Caco-2 (cell line): Measurements from ENCODE around the gene HHLA2. TPM values are rescaled to one million over a fixed set of nuclear protein-coding genes. Genes with fewer than 3 reads are reported as not detected.

ENCODE experiments used
- BruUV-seq: library from RNA; stranded (reverse); fragments of 400-500 nt; replicated peaks from 2 replicates; lab custom pipeline; 2021; lab: Mats Ljungman, UMichigan
- CTCF ChIA-PET: fragments of 300-600 bp; sonication (Branson Sonifier 250); formaldehyde crosslinking; loops from one replicate; lab custom pipeline; 2022; ENCODE audit warnings: antibody characterized with exemption; lab: Charles Lee
- POLR2A ChIA-PET: fragments of 300-600 bp; sonication (Branson Sonifier 250); formaldehyde crosslinking; loops from one replicate; lab custom pipeline; 2022; ENCODE audit warnings: antibody characterized with exemption; lab: Charles Lee
- DNase-seq, 2 experiments: peaks; one replicate each; pipeline versions ENCODE4 v3.0.0 to v3.0.0-alpha.2; 2020 to 2022
- H3K27me3 ChIP-seq: replicated peaks from 2 replicates; pipeline ENCODE4 v1.6.0; 2011; ENCODE audit warnings: low read length; ENCODE audit not compliant: control insufficient read depth, insufficient read depth
- H3K36me3 ChIP-seq: 2 replicates; pipeline ENCODE4 v1.5.1; 2011; ENCODE audit warnings: low read length; ENCODE audit not compliant: control insufficient read depth, insufficient read depth
- H3K4me1 ChIP-seq: fragments of 250-450 bp; sonication (Bioruptor Pico); 2 replicates; pipeline ENCODE4 v1.5.1; 2020; ENCODE audit warnings: mild to moderate bottlenecking
- H3K4me3 ChIP-seq: 2 replicates; pipeline ENCODE4 v1.5.1; 2011; ENCODE audit warnings: low read depth, mild to moderate bottlenecking, control low read depth, low read length
- H3K9me3 ChIP-seq: fragments of 250-450 bp; sonication (Bioruptor Pico); 2 replicates; pipeline ENCODE4 v1.5.1; 2020; ENCODE audit warnings: mild to moderate bottlenecking, moderate library complexity
- H3K27ac Mint-ChIP-seq: one replicate; pipeline ENCODE4 v1.8.0; 2022; ENCODE audit warnings: mixed read lengths; ENCODE audit not compliant: unreplicated experiment
- H3K27me3 Mint-ChIP-seq: one replicate; pipeline ENCODE4 v1.8.0; 2022; ENCODE audit warnings: mixed read lengths; ENCODE audit not compliant: insufficient read depth, unreplicated experiment
- H3K36me3 Mint-ChIP-seq: one replicate; pipeline ENCODE4 v1.8.0; 2022; ENCODE audit warnings: mild to moderate bottlenecking, mixed read lengths; ENCODE audit not compliant: insufficient read depth, unreplicated experiment
- H3K4me1 Mint-ChIP-seq: one replicate; pipeline ENCODE4 v1.8.0; 2022; ENCODE audit warnings: low read depth, mixed read lengths; ENCODE audit not compliant: unreplicated experiment
- H3K4me3 Mint-ChIP-seq: one replicate; pipeline ENCODE4 v1.8.0; 2022; ENCODE audit warnings: mild to moderate bottlenecking, moderate library complexity, mixed read lengths; ENCODE audit not compliant: unreplicated experiment
- H3K9me3 Mint-ChIP-seq: one replicate; pipeline ENCODE4 v1.8.0; 2022; ENCODE audit warnings: mixed read lengths; ENCODE audit not compliant: unreplicated experiment
- intact Hi-C: fragments of 100-400 bp; cut with micrococcal nuclease; formaldehyde crosslinking; loops from one replicate; pipeline ENCODE4 v1.10.0; 2022; ENCODE audit not compliant: unreplicated experiment
- total RNA-seq: library from RNA; stranded (reverse); gene quantifications from 2 replicates; pipeline ENCODE4 v1.2.3, GENCODE V29; 2022
- TF ChIP-seq, protein P1 (sequence below), 2 experiments: fragments of 200-600 bp in 1 of 2; IDR thresholded peaks; 1 replicate in 1 of 2; 2 replicates in 1 of 2; pipeline versions ENCODE4 v1.5.1 to v1.8.0; 2011 to 2022; ENCODE audit warnings: antibody characterized with exemption in 1 of 2, control low read depth in 1 of 2, inconsistent platforms in 1 of 2, low read depth in 1 of 2, low read length in 1 of 2, mild to moderate bottlenecking in 1 of 2, moderate library complexity in 1 of 2; ENCODE audit not compliant: insufficient read depth in 1 of 2, severe bottlenecking in 1 of 2, unreplicated experiment in 1 of 2

HHLA2 gene
- total RNA-seq, 1 experiment from 2014 or later, result 0.50 TPM

DNA sequence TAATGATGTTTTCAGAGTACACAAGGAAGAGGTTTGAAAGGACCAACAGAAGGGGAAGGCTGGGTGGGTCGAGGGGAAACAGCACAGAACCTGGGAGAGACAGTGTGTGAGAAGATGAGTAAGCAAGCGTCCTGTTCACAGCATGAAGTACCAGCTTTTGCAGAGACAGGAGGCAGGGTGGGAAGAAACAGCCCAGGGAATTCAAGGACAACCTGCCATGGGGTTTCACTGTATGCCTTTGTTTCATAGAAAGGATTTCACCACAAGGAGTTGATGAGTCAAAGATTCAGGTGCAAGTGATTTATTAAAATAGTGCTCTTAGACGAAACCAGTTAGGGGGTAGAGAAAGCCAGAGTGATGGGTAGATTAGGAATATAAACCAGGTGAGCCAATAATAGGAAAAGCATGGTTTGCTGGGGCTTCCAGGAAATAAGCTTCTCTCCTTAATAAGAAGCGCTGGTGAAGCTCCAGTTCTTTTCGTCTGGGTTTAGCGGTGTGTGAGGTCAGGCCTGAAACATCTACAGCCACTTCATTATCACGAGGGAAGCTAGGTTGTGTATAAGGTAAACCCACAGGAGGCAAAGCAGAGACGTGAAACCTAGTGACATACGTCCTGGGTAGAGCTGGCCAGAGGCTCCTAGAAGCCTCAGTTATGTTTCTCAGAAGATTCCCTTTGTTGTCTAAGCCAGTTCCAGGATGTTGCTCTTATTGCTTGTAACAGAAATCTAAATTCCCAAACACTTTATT lies 3.9 kb downstream of the HHLA2 start:
- intact Hi-C loops, result no loop called here
- H3K4me3 Mint-ChIP-seq, result peak overlapping the region; percentile 13

DNA sequence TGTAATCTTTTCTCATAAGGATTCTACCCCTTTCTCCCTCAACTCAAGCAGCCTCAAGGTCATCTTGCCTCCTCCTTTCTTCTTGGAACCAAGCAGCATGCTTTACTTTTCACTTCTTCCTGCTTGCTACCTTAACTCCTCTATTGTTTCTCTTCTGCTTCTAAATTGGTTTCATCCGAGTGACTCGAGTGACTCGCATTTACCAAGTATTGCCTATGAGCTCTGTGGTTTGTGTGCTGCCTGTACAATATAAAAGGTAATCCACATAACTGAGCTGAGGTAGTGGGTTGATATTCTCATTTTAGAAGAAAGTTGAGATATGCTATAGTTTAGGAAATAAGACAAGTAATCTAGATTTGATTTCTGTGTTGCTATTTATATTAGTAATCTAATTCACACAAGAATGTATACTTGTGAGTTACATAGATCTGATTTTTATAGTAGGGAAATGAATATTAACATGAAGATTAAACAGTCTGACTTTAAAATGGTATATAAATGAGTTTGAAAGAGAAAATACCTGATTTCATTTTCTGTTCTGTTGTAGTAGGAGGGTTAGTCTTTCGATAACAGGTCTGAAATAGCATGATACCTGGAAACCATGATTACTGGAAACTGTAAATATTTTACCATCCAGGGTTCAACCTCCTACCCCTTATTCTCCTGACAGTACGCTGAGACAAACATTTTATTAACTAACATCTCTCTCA lies 5.5 kb downstream of the HHLA2 start:
- Mint-ChIP-seq H3K36me3 (no peaks in the 10 kb centered on the region), H3K27ac (no peak overlapping the region), H3K27me3 (no peaks in the 10 kb centered on the region), H3K4me1 (peaks cover 9% of the 10 kb centered on the region), H3K9me3 (peaks cover 9% of the 10 kb centered on the region), H3K4me3 (no peak overlapping the region)
- no peaks in the 10 kb centered on the region for H3K27me3 ChIP-seq
- no peak overlapping the region for H3K4me3 ChIP-seq
- DNase-seq, result no peak
- TF ChIP-seq, protein P1, sequence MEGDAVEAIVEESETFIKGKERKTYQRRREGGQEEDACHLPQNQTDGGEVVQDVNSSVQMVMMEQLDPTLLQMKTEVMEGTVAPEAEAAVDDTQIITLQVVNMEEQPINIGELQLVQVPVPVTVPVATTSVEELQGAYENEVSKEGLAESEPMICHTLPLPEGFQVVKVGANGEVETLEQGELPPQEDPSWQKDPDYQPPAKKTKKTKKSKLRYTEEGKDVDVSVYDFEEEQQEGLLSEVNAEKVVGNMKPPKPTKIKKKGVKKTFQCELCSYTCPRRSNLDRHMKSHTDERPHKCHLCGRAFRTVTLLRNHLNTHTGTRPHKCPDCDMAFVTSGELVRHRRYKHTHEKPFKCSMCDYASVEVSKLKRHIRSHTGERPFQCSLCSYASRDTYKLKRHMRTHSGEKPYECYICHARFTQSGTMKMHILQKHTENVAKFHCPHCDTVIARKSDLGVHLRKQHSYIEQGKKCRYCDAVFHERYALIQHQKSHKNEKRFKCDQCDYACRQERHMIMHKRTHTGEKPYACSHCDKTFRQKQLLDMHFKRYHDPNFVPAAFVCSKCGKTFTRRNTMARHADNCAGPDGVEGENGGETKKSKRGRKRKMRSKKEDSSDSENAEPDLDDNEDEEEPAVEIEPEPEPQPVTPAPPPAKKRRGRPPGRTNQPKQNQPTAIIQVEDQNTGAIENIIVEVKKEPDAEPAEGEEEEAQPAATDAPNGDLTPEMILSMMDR (IDR thresholded peaks at IDR 0.05; ENCODE audit: insufficient read depth in 1 of 2, low read depth in 1 of 2, low read length in 1 of 2, severe bottlenecking in 1 of 2, unreplicated experiment in 1 of 2), result no peak
- POLR2A ChIA-PET, result no interaction called here
- H3K36me3 ChIP-seq, result no peaks in the 10 kb centered on the region
- H3K4me1 ChIP-seq, result peaks cover 33% of the 10 kb centered on the region
- CTCF ChIA-PET, result no interaction called here
- BruUV-seq, result no TSS peak
- no peaks in the 10 kb centered on the region for H3K9me3 ChIP-seq
- intact Hi-C loops, result no loop called here

More for the DNA sequence above, 3.9 kb downstream of the HHLA2 start:
- Mint-ChIP-seq H3K27ac (peak overlapping the region; percentile 6), H3K4me1 (peaks cover 14% of the 10 kb centered on the region), H3K36me3 (no peaks in the 10 kb centered on the region), H3K27me3 (no peaks in the 10 kb centered on the region), H3K9me3 (peaks cover 9% of the 10 kb centered on the region)
- Histone ChIP-seq H3K4me3 (no peak overlapping the region), H3K36me3 (no peaks in the 10 kb centered on the region), H3K9me3 (no peaks in the 10 kb centered on the region), H3K27me3 (no peaks in the 10 kb centered on the region), H3K4me1 (peaks cover 47% of the 10 kb centered on the region)
- BruUV-seq, result no TSS peak
- CTCF ChIA-PET, result no interaction called here
- TF ChIP-seq, protein P1 (IDR thresholded peaks at IDR 0.05; ENCODE audit: insufficient read depth in 1 of 2, low read depth in 1 of 2, low read length in 1 of 2, severe bottlenecking in 1 of 2, unreplicated experiment in 1 of 2), result no peak
- no peak for DNase-seq
- POLR2A ChIA-PET, result no interaction called here

DNA sequence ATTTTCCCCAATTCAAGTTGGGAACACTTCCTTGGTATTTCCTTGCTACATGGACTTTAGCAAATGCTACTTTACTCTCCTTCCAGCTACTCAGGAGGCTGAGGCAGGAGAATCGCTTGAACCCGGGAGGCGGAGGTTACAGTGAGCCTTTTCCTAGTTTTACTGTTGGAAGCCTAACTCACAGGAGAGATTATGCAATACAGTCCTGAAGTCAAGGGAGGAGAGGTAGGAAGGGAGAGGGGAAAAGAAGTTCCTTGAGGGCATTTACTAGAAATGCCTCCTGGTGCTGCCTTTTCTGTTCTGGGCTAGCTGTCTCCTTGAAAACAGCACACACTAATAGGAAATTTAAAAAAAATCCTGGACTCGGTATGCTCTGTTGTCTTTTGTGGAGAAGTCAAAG lies 6.2 kb downstream of the HHLA2 start:
- TF ChIP-seq, protein P1 (IDR thresholded peaks at IDR 0.05; ENCODE audit: insufficient read depth in 1 of 2, low read depth in 1 of 2, low read length in 1 of 2, severe bottlenecking in 1 of 2, unreplicated experiment in 1 of 2), result no peak
- H3K4me3 Mint-ChIP-seq, result no peak overlapping the region
- intact Hi-C loops, result no loop called here
- H3K4me1 Mint-ChIP-seq, result peaks cover 9% of the 10 kb centered on the region
- ChIA-PET POLR2A (no interaction called here), CTCF (no interaction called here)
- peaks cover 9% of the 10 kb centered on the region for H3K9me3 Mint-ChIP-seq
- H3K27ac Mint-ChIP-seq, result no peak overlapping the region
- Histone ChIP-seq H3K4me3 (no peak overlapping the region), H3K36me3 (no peaks in the 10 kb centered on the region), H3K4me1 (peaks cover 26% of the 10 kb centered on the region), H3K9me3 (no peaks in the 10 kb centered on the region), H3K27me3 (no peaks in the 10 kb centered on the region)
- no TSS peak for BruUV-seq
- no peaks in the 10 kb centered on the region for H3K27me3 Mint-ChIP-seq
- H3K36me3 Mint-ChIP-seq, result no peaks in the 10 kb centered on the region
- no peak for DNase-seq
